HG03558 (cell line): ENCODE measurements around the gene ABAT.

Experiments used
- ATAC-seq: cut with Tn5 transposase; IDR thresholded peaks from one replicate; pipeline ENCODE4 v1.9.1; 2021; ENCODE audit warnings: moderate number of reproducible peaks; ENCODE audit not compliant: unreplicated experiment; ENCODE audit errors: extremely low read depth

ABAT gene

DNA sequence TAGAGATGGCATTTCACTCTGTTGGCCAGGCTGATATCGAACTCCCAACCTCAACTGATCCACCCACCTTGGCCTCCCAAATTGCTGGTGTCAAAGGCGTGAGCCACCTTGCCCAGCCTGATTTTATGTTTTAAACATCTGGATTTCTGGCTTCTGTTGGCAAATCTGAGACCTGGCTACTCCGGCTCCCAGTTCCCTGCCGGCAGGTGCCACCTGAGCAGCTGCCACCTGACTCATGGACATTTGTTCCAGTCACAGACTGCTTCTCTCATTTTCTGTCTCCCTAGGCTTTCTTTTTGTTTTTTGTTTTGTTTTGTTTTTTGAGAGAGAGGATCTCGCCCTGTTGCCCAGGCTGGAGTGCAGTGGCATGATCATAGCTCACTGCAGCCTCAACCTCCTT, 132.8 kb downstream of the ABAT start:
- no peak for ATAC-seq

- no peak for ATAC-seq
Observed at GRCh38 chr16:8808009-8808408, 133.6 kb downstream of the ABAT start.

DNA sequence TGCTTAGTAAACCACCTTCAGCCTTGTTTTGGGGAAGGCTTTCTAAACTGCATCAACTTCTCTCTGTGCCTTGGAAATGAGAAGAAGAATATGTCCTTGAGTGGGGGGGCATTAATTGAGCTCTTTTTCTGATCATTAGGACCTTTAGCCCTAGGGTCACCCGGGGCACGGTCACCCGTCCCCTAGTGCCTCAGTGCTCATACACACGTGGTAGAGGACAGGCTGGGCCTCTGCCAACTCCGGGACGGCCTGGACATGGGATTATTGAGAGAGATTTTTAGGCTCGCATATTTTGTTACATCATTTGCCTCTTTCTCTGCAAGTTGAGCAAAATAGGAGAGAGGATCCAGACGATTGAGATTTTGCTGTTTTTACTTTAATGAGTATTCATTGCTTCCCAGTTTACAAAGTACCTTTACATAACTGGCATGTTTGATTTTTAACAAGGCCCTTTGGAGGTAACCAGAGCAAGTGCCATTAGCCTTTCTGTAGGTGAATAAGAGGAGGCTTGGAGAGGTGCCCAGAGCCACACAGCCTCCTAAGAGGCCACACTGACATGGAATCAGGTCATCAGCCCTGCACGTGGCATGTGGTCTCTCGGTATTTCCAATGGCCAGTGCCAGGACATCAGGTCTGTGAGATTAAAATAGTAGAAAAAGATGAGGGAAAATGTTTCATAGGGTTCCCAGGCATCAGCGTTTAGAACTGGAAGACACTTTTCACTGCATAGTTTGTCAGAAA, 134.4 kb downstream of the ABAT start:
- no peak for ATAC-seq

GRCh38 chr16:8812162-8812843, 137.9 kb downstream of the ABAT start:
- no peak for ATAC-seq

GRCh38 chr16:8814095-8814806, 139.8 kb downstream of the ABAT start:
- no peak for ATAC-seq

GRCh38 chr16:8816967-8817655, 142.7 kb downstream of the ABAT start:
- no peak for ATAC-seq

DNA sequence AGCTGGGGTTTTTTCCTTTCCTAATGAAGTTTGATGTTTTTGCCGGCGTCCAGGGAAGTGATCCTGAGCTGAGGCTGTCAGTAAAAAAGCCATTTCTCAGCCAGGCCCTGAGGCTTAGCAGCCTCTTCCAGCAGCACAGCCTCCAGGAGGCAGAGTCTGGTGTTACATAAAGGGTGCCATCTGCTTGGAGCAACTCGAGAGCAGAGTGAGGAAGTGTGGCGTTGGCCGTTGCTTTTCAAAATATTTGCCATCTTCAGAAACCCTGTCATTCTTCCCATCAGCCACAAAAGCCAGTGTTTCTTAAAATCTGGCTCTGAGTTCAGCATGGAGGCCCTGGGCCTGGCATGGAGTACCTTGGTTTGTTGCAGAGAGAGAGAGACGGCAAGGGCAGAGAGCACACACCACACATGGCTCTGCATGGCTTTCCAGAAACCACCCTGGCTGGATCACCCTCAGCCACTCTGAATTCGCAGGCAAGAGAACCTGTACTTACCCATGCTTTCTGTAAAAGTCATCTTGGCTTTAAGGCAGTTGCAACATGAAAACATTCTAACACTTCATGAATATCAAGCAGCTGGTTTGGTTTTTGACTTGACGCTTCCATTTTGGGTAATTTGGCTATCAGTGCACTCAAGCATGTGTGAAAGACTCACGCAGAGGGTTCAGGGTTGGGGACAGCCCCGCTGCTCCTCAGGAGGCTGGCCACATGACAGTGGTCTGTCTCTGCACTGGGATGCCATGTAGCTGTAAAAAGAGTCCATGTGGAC, 144.3 kb downstream of the ABAT start:
- ATAC-seq, result peak; percentile 67

- ATAC-seq, result no peak
Observed at GRCh38 chr16:8819411-8820034, 145.1 kb downstream of the ABAT start.

- no peak for ATAC-seq
Observed at GRCh38 chr16:8822403-8822802, 148.0 kb downstream of the ABAT start.

GRCh38 chr16:8826278-8826879, 152.0 kb downstream of the ABAT start:
- no peak for ATAC-seq

GRCh38 chr16:8828541-8829165, 154.2 kb downstream of the ABAT start:
- no peak for ATAC-seq

- ATAC-seq, result no peak
Observed at GRCh38 chr16:8831450-8831849, 157.0 kb downstream of the ABAT start.

- ATAC-seq, result no peak
Observed at GRCh38 chr16:8831871-8832716, 157.7 kb downstream of the ABAT start.

GRCh38 chr16:8832717-8833105, 158.3 kb downstream of the ABAT start:
- no peak for ATAC-seq
